Prostate gland (tissue), 2 donors: ENCODE results near the gene RHBDD1.

Source experiments
- CTCF ChIP-seq, 4 experiments: fragments of 200-600 bp in 2 of 4; fragments of 450-650 bp in 2 of 4; sonication (generic) in 2 of 4; IDR thresholded peaks; 1 replicate in 3 of 4; 2 replicates in 1 of 4; pipeline ENCODE4 v1.5.1; 2016 to 2019; ENCODE audit warnings: antibody characterized with exemption in 4 of 4, mild to moderate bottlenecking in 2 of 4, moderate library complexity in 2 of 4
- POLR2A ChIP-seq: fragments of 450-650 bp; IDR thresholded peaks from one replicate; pipeline ENCODE4 v1.6.1; 2016; ENCODE audit warnings: antibody characterized with exemption, mild to moderate bottlenecking
- POLR2AphosphoS5 ChIP-seq: sonication (generic); formaldehyde crosslinking; IDR thresholded peaks from one replicate; pipeline ENCODE4 v1.6.1; 2017; ENCODE audit warnings: antibody characterized with exemption

DNA sequence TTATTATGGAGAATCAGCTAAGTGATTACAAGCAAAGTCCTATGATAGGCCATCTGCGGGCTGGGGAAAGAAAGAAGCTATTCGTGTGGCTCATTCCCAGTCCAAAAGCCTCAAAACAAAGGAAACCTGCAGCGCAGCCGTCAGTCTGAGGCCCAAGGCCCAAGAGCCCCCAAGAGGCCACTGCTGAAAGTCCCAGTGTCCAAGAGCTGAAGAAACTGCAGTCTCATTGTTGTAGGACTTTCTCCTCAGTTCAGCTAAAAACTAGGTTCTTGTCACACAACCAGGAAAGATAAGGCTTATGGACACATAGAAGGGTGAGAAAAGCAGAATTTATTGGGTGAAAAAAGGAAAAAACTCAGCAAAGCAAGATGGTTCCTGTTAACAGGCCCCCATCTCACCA, 143.2 kb downstream of the RHBDD1 start:
- TF ChIP-seq CTCF (IDR thresholded peaks at IDR 0.05): no peak
- no peak for TF ChIP-seq POLR2A
- no peak for TF ChIP-seq POLR2AphosphoS5
